ENCODE data around the gene SIRT4.

The SIRT4 gene

DNA sequence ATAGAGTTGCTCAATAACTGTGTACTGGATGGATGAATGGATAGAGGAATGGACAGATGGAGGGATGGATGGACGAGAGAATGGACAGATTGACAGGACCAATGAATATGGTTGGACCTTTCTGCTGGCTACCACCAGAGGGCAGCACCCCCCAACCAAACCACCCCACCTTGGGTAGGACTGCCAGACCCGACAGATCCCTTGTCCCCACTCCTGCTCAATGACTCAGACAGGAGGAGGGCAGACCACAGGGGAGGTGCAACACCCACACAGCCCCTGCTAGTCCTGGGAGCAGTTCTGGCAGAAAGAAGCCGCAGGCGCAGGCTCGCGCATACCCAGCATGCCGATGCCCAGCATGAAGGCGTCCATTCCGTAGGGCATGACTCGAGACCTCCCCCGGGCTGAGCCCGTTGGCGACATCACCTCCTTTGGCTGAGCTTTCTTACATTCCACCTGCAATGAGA lies 54.5 kb downstream of the SIRT4 start:
- peak; percentile 74 for DNase-seq (ENCODE audit: extremely low read depth, low read depth)
- H3K4me3 ChIP-seq (replicated peaks; ENCODE audit: low read depth, low read length), result no peak overlapping the region
- TF ChIP-seq, protein P1, sequence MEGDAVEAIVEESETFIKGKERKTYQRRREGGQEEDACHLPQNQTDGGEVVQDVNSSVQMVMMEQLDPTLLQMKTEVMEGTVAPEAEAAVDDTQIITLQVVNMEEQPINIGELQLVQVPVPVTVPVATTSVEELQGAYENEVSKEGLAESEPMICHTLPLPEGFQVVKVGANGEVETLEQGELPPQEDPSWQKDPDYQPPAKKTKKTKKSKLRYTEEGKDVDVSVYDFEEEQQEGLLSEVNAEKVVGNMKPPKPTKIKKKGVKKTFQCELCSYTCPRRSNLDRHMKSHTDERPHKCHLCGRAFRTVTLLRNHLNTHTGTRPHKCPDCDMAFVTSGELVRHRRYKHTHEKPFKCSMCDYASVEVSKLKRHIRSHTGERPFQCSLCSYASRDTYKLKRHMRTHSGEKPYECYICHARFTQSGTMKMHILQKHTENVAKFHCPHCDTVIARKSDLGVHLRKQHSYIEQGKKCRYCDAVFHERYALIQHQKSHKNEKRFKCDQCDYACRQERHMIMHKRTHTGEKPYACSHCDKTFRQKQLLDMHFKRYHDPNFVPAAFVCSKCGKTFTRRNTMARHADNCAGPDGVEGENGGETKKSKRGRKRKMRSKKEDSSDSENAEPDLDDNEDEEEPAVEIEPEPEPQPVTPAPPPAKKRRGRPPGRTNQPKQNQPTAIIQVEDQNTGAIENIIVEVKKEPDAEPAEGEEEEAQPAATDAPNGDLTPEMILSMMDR (IDR thresholded peaks at IDR 0.05; ENCODE audit: low read depth, low read length, missing control alignments), result peak; percentile 96

DNA sequence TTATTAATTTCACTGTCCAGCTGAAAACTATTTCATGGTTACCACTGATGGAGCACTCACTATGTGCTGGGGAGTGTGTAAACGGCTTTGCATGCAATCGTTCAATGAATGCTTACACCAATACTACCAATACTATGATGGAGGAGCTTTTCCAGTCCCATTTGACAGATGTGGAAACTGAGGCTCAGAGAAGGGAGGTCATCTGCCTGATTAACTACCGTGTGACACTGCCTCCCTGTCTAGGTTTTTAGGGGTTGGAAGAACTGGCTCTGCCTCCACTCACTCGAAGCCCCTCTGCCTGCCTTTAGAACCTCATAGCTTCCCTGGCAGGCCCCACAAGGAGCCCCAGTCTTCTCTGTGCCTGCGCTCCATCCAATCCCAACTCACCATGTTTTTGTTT lies 55.0 kb downstream of the SIRT4 start:
- TF ChIP-seq, protein P1 (IDR thresholded peaks at IDR 0.05; ENCODE audit: low read depth, low read length, missing control alignments), result no peak
- no peak for DNase-seq (ENCODE audit: extremely low read depth, low read depth)
- no peak overlapping the region for H3K4me3 ChIP-seq (replicated peaks; ENCODE audit: low read depth, low read length)

DNA sequence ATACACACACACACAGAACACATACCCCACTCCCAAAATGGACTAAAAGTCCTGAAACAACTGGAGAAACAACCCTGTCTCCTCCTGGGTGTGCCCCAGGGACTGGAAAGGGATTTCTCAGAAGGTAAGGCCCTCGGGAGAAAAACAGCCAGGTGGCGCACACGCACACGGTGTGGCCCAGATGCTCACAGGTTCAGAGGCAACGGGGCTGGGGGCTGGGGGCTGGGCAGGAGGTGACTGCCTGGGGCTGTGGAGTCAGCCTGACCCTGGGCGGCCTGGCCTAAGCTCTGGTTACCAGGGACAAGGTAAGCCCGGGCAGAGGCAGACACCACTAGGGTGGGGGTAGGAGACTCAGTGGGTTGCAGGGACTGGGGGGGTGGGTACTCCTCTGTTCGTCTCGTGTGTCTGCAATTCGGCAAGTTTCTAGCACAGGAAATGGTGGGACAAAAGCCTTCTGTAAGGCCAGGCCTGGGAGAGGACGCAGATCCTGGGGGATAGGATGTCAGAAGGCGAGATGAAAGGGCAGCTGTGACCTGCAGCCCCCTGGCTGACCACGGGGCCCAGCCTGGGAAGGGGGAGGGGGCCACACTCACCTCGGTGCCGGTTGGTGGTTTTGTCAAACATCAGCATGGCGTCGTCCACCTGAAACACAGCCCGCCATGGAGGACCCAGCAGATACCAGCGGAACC lies 56.4 kb downstream of the SIRT4 start:
- TF ChIP-seq, protein P1 (IDR thresholded peaks at IDR 0.05; ENCODE audit: low read depth, low read length, missing control alignments), result no peak
- no peak for DNase-seq (ENCODE audit: extremely low read depth, low read depth)
- no peak overlapping the region for H3K4me3 ChIP-seq (replicated peaks; ENCODE audit: low read depth, low read length)

DNA sequence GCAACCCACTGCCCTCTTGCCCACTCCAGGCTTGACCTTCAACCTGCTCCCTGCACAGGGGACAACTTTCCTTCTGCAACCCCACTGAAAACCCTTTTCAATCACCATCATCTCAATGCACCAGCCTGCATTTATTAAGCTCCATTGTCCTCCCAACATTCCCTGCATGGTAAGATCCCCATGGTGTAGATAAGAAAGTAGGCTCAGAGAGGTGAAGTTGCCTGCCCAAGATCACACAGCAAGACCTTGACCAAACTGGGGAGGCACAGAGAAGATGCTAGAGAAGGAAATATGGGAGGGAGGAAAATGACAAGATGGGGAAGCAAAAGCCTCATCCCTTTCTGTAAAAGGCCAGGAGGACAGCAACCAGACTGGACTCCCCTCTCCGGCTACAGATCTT lies 57.0 kb downstream of the SIRT4 start:
- TF ChIP-seq, protein P1 (IDR thresholded peaks at IDR 0.05; ENCODE audit: low read depth, low read length, missing control alignments), result no peak
- no peak overlapping the region for H3K4me3 ChIP-seq (replicated peaks; ENCODE audit: low read depth, low read length)
- DNase-seq (ENCODE audit: extremely low read depth, low read depth), result no peak

DNA sequence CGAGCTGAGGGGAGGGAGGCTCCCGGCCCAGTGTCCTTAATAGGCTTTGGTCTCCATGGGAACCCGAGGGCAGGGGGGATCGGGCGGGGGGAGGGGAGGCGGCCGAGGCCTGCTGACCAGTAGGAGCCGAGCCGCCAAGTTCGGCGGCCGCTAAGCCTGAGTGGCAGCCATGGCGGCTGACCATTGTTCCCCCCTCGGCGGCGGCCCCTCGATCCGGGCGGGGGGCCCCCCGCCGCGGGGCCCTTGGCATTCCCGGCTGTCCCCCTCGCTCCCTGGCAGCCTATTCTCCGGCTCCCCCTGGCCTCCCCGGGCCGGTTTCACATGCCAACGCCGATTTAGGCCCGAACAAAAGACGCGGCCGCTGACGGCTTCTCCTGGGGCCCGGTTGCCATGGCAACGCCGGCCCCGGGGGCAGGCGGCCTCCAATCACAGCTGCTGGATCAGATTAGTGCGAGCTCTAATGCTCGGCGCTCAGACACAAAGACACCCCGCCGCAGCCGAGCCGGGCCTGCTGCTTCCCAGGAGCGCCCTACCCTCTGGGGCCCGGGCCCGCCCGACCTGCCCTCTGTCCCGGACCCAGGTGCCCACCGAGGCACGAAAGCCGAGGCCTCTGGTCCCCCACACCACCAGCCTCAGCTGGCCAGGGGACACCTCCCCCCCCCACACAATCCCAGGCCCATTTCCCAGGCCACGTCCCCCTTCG lies 59.5 kb downstream of the SIRT4 start:
- peak overlapping the region; percentile 27 for H3K4me3 ChIP-seq (replicated peaks; ENCODE audit: low read depth, low read length)
- TF ChIP-seq, protein P1 (IDR thresholded peaks at IDR 0.05; ENCODE audit: low read depth, low read length, missing control alignments), result no peak
- DNase-seq (ENCODE audit: extremely low read depth, low read depth), result peak; percentile 30

All from HFF-Myc (cell line).